ENCODE results near the gene GRIK1. TPM values are rescaled to one million over a fixed set of nuclear protein-coding genes. Genes with fewer than 3 reads are reported as not detected.

Gene GRIK1
- total RNA-seq, 1 donor from 2014 or later, result 0.20 TPM

DNA sequence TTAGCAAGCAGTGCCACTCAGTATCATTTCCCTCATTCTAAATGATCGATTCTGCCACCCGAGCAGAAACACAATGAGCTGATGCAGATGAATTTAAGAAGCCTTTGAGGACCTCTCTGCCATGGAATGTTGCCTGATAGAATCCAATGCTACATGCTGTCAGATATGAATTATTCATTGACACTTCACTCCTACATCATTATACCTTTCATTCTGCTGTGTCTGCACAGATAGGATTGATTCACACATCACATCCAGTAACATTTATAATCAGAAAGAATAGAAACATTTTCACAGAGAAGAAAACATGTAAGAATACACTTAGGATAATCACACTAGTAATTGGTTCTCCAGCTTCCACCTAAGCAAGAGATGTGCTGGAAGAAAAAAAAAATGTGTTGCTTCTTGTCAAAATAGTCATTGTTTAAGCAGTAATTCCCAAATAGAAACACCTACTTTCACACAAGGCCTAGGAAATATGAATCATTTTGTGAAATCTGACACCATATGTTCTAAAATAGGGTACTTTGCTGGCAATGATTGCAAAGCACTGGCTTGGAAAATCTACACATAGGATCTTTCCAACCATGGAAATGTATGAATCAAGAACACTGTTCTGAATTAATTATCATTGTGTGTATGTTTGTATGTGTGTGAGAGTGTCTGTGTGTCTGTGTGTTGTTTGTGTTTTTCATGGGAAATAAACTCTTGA lies 110.1 kb downstream of the GRIK1 start:
- no peak for DNase-seq (ENCODE audit: low read depth in 2 of 2)

DNA sequence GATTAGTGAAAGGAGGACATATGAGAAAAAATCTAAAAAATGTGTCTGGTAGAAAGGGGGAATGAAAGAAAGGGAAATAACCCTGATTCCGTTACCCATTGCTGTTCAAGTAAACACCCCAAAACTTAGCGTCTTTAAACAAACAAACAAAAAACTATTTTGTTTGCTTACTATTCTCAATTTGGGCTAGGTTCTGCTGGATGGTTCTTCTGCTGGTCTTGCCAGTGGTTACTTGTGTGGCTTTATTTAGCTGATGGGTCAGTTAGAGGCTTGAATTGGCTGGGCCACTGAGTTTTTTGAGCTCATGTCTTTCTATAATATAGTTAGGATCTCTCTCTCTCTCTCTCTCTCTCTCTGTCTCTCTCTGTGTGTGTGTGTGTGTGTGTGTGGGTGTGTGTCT lies 112.1 kb downstream of the GRIK1 start:
- no peak for DNase-seq (ENCODE audit: low read depth in 2 of 2)

GRCh38 chr21:29827236-29827635 lies 112.6 kb downstream of the GRIK1 start:
- no peak for DNase-seq (ENCODE audit: low read depth in 2 of 2)

- no peak for DNase-seq (ENCODE audit: low read depth in 2 of 2)
Measured at GRCh38 chr21:29826386-29826785, 113.4 kb downstream of the GRIK1 start.

- no peak for DNase-seq (ENCODE audit: low read depth in 2 of 2)
Measured at GRCh38 chr21:29825936-29826335, 113.9 kb downstream of the GRIK1 start.

DNA sequence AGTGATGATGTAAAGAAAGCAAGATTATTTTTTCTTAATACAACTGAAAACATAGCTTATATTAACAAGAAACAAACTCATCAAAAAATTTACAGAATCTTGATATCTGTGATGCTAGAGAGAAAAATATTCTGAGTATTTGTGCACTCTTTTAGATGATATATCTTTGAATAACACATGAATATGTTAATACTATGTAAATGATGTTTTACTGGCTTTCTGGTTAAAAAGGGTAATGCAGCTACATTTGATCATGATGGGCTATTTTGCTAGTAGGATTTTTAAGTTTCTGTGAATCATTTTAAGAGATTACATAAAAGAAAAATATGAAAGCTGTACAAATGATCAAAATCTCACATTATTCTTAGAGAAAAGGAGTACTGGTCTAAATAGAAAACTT lies 114.5 kb downstream of the GRIK1 start:
- no peak for DNase-seq (ENCODE audit: low read depth in 2 of 2)

DNA sequence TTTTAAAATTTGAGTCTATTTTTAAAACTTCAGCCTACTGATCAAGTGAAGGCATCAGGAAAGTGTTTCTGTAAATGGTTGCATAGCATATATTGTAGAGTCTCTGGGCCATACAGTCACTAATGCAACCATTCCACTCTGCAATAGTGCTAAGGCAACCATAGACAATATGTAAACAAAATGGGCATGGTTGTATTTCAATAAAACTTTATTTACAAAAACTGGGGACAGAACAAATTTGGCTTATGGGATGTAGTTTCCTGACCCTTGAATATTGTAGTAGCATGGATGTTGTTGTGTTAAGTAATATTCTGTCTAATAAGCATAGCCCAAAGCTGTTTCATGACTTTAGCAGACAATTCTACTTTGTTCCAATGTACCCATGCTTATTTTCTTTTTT lies 117.7 kb downstream of the GRIK1 start:
- DNase-seq (ENCODE audit: low read depth in 2 of 2), result no peak

DNA sequence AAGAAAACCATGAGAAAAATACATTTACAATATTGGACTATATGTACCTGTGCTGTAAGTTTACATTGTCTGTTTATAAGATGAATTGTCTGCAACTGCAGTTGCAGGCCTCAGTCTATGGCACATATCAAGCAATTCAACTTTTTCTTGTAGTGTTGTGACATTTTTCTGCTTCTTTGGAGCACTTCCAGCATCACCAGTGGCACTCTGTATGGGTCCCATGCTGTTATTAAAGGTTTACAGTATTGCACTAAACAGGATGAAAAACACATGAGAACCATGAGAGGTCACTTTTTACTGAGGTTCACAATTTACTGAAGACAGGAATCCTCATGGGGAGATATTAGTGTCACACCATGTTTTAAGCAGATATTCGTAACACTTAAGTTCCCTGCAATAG lies 118.6 kb downstream of the GRIK1 start:
- no peak for DNase-seq (ENCODE audit: low read depth in 2 of 2)

GRCh38 chr21:29819675-29820326 lies 120.0 kb downstream of the GRIK1 start:
- DNase-seq (ENCODE audit: low read depth in 2 of 2), result no peak

GRCh38 chr21:29818383-29818921 lies 121.3 kb downstream of the GRIK1 start:
- no peak for DNase-seq (ENCODE audit: low read depth in 2 of 2)

- no peak for DNase-seq (ENCODE audit: low read depth in 2 of 2)
Measured at GRCh38 chr21:29817450-29817849, 122.3 kb downstream of the GRIK1 start.

GRCh38 chr21:29812947-29813346 lies 126.8 kb downstream of the GRIK1 start:
- no peak for DNase-seq (ENCODE audit: low read depth in 2 of 2)

DNA sequence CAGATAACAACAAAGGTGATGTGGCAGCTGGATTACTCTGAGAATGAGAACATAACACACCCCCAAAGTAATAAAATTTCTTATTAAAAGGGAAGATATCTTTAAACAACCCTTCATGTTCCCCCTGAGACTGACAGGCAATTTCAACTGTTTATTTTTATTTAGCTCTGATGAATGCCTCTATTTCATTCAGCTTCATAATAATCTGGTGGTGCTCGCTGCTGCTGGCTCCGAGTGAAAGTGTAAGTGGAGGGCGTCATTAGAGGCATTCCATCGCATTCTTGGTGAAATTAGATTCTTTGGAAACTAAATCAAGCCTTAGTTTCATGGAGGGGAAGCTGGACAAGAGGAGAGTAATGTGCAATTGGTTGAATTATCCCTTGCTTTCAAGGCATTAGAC lies 128.9 kb downstream of the GRIK1 start:
- no peak for DNase-seq (ENCODE audit: low read depth in 2 of 2)

- no peak for DNase-seq (ENCODE audit: low read depth in 2 of 2)
Measured at GRCh38 chr21:29808153-29808552, 131.6 kb downstream of the GRIK1 start.

GRCh38 chr21:29805105-29805504 lies 134.7 kb downstream of the GRIK1 start:
- DNase-seq (ENCODE audit: low read depth in 2 of 2), result no peak

GRCh38 chr21:29803191-29803590 lies 136.6 kb downstream of the GRIK1 start:
- no peak for DNase-seq (ENCODE audit: low read depth in 2 of 2)

- no peak for DNase-seq (ENCODE audit: low read depth in 2 of 2)
Measured at GRCh38 chr21:29801122-29801521, 138.7 kb downstream of the GRIK1 start.

DNA sequence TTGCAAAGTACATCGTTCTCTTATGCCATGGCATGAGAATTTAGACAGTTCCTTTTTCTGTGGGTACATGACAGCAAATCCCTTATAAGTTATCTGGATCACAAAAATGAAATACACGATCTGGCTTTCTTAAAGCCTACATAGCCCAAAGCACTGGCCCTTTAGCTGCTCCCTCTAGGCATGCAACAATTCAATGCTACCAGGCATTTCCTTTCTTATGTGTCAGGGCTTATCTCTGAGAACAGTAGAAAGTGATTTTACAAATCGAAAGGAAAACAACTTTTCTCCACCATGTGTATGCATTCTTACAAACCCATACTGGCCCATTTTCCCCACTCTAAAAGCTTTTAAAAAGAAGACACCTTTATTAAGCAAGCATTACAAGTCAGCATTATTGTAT lies 139.7 kb downstream of the GRIK1 start:
- DNase-seq (ENCODE audit: low read depth in 2 of 2), result no peak

DNA sequence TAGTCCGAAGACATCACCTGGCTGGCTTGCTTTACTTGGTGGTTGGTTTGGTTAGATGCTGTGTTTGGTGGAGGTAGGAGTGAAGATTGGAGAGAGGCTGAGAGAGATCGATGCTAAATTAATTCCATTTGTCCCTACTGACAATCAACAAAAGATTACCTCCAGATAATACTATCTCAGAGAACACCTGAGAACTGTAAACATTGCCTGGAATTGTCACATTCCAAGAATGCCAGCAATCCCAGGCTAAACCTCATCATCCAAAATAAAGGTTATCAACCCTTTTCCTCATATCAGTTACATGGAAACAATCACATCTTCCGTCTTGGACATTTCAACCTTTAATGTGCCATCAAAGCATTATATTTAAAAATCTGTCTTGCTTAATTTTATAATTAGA lies 141.0 kb downstream of the GRIK1 start:
- DNase-seq (ENCODE audit: low read depth in 2 of 2), result no peak

- DNase-seq (ENCODE audit: low read depth in 2 of 2), result no peak
Measured at GRCh38 chr21:29797155-29797554, 142.6 kb downstream of the GRIK1 start.

- DNase-seq (ENCODE audit: low read depth in 2 of 2), result no peak
Measured at GRCh38 chr21:29793712-29794111, 146.1 kb downstream of the GRIK1 start.

DNA sequence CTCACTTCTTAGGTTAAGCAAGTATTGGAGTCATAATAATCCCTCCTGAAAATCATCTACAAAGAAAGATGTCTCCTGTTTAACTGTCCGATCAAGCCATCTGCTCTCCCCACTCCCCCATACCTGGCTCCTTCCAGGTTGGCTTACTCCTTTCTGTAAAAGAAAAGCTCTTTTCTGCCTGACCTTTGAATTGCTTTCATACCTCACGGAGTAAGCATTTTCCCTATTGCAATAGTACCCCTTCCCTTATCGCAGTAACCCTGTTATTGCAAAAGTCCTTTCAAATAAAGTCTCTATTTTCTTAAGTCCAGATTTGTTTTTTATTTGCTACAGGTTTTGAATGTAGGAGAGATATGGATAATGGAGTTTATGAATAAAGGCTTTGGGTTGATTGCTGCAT lies 150.4 kb downstream of the GRIK1 start:
- no peak for DNase-seq (ENCODE audit: low read depth in 2 of 2)

DNA sequence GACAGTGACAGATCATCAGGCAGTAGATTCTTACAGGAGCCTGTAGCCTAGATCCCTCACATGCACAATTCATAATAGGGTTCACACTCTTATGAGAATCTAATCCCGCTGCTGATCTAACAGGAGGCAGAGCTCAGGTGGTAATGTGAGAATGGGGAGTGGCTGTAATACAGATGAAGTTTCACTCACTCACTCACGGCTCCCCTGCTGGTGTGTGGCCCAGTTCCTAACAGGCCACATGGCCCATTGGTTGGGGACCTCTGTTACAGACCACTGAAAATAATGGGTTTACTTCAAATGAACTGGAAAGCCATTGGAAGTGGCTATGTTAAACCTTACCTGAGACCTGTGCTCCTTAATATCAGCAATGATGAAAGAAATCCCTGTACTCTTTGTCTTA lies 151.0 kb downstream of the GRIK1 start:
- no peak for DNase-seq (ENCODE audit: low read depth in 2 of 2)
